ENCODE measurements around the gene DUSP22.
A peak's percentile ranks its signal among the peaks of the same experiment; 100 is the strongest.

DUSP22 gene

GRCh38 chr6:392441-393390, 100.4 kb downstream of the DUSP22 start:
- Histone ChIP-seq H3K4me3 (ENCODE audit: insufficient read depth, low read depth, low read length) (peak overlapping the region; percentile 27), H3K36me3 (ENCODE audit: control insufficient read depth, insufficient read depth, low read length) (no peaks in the 10 kb centered on the region), H3K4me1 (ENCODE audit: control insufficient read depth, insufficient read depth, low read length) (no peaks in the 10 kb centered on the region), H3K27ac (ENCODE audit: insufficient read depth, low read depth, low read length, poor library complexity, severe bottlenecking) (no peak overlapping the region), H3K27me3 (ENCODE audit: control insufficient read depth, insufficient read depth, low read length, poor library complexity, severe bottlenecking) (peaks cover 89% of the 10 kb centered on the region), H3K9me3 (ENCODE audit: control insufficient read depth, low read length) (no peaks in the 10 kb centered on the region)
- WGBS, 2 experiments = 1 to 2% methylated on average over 108 of the region's 108 CpGs

GRCh38 chr6:393391-394221, 101.3 kb downstream of the DUSP22 start:
- H3K27ac ChIP-seq (ENCODE audit: insufficient read depth, low read depth, low read length, poor library complexity, severe bottlenecking) = no peak overlapping the region
- H3K9me3 ChIP-seq (ENCODE audit: control insufficient read depth, low read length) = no peaks in the 10 kb centered on the region
- H3K4me3 ChIP-seq (ENCODE audit: insufficient read depth, low read depth, low read length) = peak overlapping the region; percentile 21
- H3K4me1 ChIP-seq (ENCODE audit: control insufficient read depth, insufficient read depth, low read length) = no peaks in the 10 kb centered on the region
- H3K27me3 ChIP-seq (ENCODE audit: control insufficient read depth, insufficient read depth, low read length, poor library complexity, severe bottlenecking) = peaks cover 83% of the 10 kb centered on the region
- H3K36me3 ChIP-seq (ENCODE audit: control insufficient read depth, insufficient read depth, low read length) = no peaks in the 10 kb centered on the region
- 3% methylated on average over 68 of the region's 68 CpGs for WGBS, 2 experiments

DNA sequence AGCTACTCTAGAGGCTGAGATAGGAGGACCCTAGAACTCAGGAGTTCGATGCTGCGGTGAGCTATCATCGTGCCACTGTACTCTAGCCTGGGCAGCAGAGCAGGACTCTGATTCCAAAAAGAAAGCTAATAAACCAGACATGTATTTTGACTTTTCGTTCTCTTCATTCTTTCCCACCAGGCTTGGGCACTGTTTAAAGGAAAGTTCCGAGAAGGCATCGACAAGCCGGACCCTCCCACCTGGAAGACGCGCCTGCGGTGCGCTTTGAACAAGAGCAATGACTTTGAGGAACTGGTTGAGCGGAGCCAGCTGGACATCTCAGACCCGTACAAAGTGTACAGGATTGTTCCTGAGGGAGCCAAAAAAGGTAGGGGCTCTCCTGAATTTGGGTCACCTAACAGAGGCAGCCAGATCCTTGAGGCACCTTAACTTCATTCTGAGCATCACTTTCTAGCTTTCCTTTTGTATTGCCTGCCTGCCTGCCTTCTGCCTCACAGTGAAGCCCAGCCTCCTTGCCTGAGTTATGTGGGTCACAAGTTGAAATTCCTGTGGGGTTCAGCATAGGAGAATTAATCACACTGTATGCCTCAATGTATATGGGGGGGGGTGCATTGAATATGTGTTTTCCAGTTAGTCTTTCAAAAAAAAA, 102.5 kb downstream of the DUSP22 start:
- H3K4me1 ChIP-seq (ENCODE audit: control insufficient read depth, insufficient read depth, low read length) = no peaks in the 10 kb centered on the region
- H3K4me3 ChIP-seq (ENCODE audit: insufficient read depth, low read depth, low read length) = no peak overlapping the region
- no peaks in the 10 kb centered on the region for H3K36me3 ChIP-seq (ENCODE audit: control insufficient read depth, insufficient read depth, low read length)
- 95 to 96% methylated on average over 13 of the region's 13 CpGs for WGBS, 2 experiments
- H3K9me3 ChIP-seq (ENCODE audit: control insufficient read depth, low read length) = no peaks in the 10 kb centered on the region
- H3K27me3 ChIP-seq (ENCODE audit: control insufficient read depth, insufficient read depth, low read length, poor library complexity, severe bottlenecking) = peaks cover 72% of the 10 kb centered on the region
- no peak overlapping the region for H3K27ac ChIP-seq (ENCODE audit: insufficient read depth, low read depth, low read length, poor library complexity, severe bottlenecking)

DNA sequence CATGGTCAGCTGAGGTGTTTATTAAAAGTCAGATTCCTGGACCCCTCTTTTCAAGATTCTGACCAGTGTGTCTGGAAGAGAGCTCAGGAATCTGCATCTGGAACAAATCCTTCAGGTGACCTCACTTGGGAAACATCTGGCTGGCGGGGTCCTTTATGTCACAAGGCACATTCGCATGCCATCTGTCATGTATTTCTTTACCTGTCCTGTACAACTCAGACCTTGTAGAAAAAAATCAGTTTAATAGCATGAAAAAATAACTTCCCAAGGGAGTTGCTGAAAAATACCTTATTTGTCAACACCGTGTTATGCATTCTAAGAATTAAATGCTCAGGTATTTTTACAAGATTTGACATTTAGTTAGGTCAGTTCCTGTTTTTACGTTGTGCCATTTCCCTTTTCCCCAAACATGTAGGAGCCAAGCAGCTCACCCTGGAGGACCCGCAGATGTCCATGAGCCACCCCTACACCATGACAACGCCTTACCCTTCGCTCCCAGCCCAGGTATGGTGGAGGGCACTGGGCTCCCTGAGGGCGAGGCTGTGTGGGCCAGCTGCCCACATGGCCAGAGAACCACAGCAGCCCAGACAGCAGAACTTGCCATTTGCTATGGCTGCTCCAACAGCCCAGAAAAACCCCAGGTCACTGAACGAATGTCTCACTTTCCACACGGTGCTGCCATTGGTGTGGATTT, 103.3 kb downstream of the DUSP22 start:
- WGBS, 2 experiments = 92% methylated on average over 10 of the region's 10 CpGs
- no peaks in the 10 kb centered on the region for H3K36me3 ChIP-seq (ENCODE audit: control insufficient read depth, insufficient read depth, low read length)
- peaks cover 63% of the 10 kb centered on the region for H3K27me3 ChIP-seq (ENCODE audit: control insufficient read depth, insufficient read depth, low read length, poor library complexity, severe bottlenecking)
- H3K27ac ChIP-seq (ENCODE audit: insufficient read depth, low read depth, low read length, poor library complexity, severe bottlenecking) = no peak overlapping the region
- H3K4me1 ChIP-seq (ENCODE audit: control insufficient read depth, insufficient read depth, low read length) = no peaks in the 10 kb centered on the region
- H3K4me3 ChIP-seq (ENCODE audit: insufficient read depth, low read depth, low read length) = no peak overlapping the region
- no peaks in the 10 kb centered on the region for H3K9me3 ChIP-seq (ENCODE audit: control insufficient read depth, low read length)

GRCh38 chr6:396126-396520, 103.8 kb downstream of the DUSP22 start:
- Histone ChIP-seq H3K4me3 (ENCODE audit: insufficient read depth, low read depth, low read length) (no peak overlapping the region), H3K9me3 (ENCODE audit: control insufficient read depth, low read length) (no peaks in the 10 kb centered on the region), H3K27ac (ENCODE audit: insufficient read depth, low read depth, low read length, poor library complexity, severe bottlenecking) (no peak overlapping the region), H3K36me3 (ENCODE audit: control insufficient read depth, insufficient read depth, low read length) (no peaks in the 10 kb centered on the region), H3K4me1 (ENCODE audit: control insufficient read depth, insufficient read depth, low read length) (no peaks in the 10 kb centered on the region), H3K27me3 (ENCODE audit: control insufficient read depth, insufficient read depth, low read length, poor library complexity, severe bottlenecking) (peaks cover 58% of the 10 kb centered on the region)
- 94 to 95% methylated on average over 6 of the region's 6 CpGs for whole genome bisulfite sequencing, 2 experiments

- WGBS, 2 experiments = 94 to 96% methylated on average over 13 of the region's 13 CpGs
- Histone ChIP-seq H3K27me3 (ENCODE audit: control insufficient read depth, insufficient read depth, low read length, poor library complexity, severe bottlenecking) (peaks cover 49% of the 10 kb centered on the region), H3K4me1 (ENCODE audit: control insufficient read depth, insufficient read depth, low read length) (no peaks in the 10 kb centered on the region), H3K9me3 (ENCODE audit: control insufficient read depth, low read length) (no peaks in the 10 kb centered on the region), H3K4me3 (ENCODE audit: insufficient read depth, low read depth, low read length) (no peak overlapping the region), H3K36me3 (ENCODE audit: control insufficient read depth, insufficient read depth, low read length) (no peaks in the 10 kb centered on the region), H3K27ac (ENCODE audit: insufficient read depth, low read depth, low read length, poor library complexity, severe bottlenecking) (no peak overlapping the region)
Observed at GRCh38 chr6:397056-397455, 104.8 kb downstream of the DUSP22 start.

DNA sequence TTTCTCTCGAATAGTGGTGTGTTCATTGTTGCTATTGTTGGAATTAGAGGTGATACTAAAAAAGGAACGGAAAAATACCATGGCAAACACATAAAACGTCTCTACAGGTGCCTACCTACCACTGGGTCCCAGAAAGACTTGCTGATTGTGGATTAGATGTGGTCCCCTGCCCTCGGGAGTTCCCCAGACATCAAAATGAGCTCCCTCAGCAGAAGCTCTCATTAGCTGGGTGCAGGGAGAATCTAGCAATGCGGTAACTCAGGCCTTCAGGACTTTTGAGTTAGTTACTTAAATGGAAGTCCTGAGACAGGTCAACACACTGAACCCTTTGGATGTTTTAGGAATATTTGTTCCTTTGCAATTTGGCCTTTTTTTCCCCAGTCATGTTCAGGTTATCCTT, 105.3 kb downstream of the DUSP22 start:
- Histone ChIP-seq H3K27ac (ENCODE audit: insufficient read depth, low read depth, low read length, poor library complexity, severe bottlenecking) (no peak overlapping the region), H3K9me3 (ENCODE audit: control insufficient read depth, low read length) (no peaks in the 10 kb centered on the region), H3K36me3 (ENCODE audit: control insufficient read depth, insufficient read depth, low read length) (no peaks in the 10 kb centered on the region), H3K27me3 (ENCODE audit: control insufficient read depth, insufficient read depth, low read length, poor library complexity, severe bottlenecking) (peaks cover 43% of the 10 kb centered on the region), H3K4me1 (ENCODE audit: control insufficient read depth, insufficient read depth, low read length) (no peaks in the 10 kb centered on the region), H3K4me3 (ENCODE audit: insufficient read depth, low read depth, low read length) (no peak overlapping the region)
- 78 to 90% methylated on average over 5 of the region's 5 CpGs for WGBS, 2 experiments

DNA sequence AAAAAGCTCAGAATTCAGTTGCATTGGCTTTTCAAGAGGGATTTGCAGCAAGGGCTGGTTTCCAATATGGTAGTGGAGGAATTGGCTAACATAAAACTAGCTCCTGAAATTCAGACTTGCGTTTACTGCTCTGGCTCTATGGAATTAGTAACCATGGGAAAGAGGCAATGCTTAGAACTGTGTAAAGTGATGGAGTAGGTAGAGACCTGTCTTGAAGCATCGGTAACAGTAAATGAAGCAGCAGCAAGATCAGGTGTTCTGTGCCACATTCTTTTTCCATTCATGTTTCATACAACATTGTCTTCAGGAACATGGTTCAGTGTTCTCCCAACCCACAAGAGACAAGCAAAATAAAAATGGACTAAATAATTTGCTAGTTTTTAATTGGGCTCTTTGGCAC, 105.8 kb downstream of the DUSP22 start:
- Histone ChIP-seq H3K9me3 (ENCODE audit: control insufficient read depth, low read length) (no peaks in the 10 kb centered on the region), H3K4me1 (ENCODE audit: control insufficient read depth, insufficient read depth, low read length) (no peaks in the 10 kb centered on the region), H3K36me3 (ENCODE audit: control insufficient read depth, insufficient read depth, low read length) (no peaks in the 10 kb centered on the region), H3K27me3 (ENCODE audit: control insufficient read depth, insufficient read depth, low read length, poor library complexity, severe bottlenecking) (peaks cover 39% of the 10 kb centered on the region), H3K4me3 (ENCODE audit: insufficient read depth, low read depth, low read length) (no peak overlapping the region), H3K27ac (ENCODE audit: insufficient read depth, low read depth, low read length, poor library complexity, severe bottlenecking) (no peak overlapping the region)
- WGBS, 2 experiments = 94 to 100% methylated on average over 2 of the region's 2 CpGs

GRCh38 chr6:398558-399078, 106.3 kb downstream of the DUSP22 start:
- Histone ChIP-seq H3K27me3 (ENCODE audit: control insufficient read depth, insufficient read depth, low read length, poor library complexity, severe bottlenecking) (peaks cover 33% of the 10 kb centered on the region), H3K9me3 (ENCODE audit: control insufficient read depth, low read length) (no peaks in the 10 kb centered on the region), H3K27ac (ENCODE audit: insufficient read depth, low read depth, low read length, poor library complexity, severe bottlenecking) (no peak overlapping the region), H3K4me3 (ENCODE audit: insufficient read depth, low read depth, low read length) (no peak overlapping the region), H3K4me1 (ENCODE audit: control insufficient read depth, insufficient read depth, low read length) (no peaks in the 10 kb centered on the region), H3K36me3 (ENCODE audit: control insufficient read depth, insufficient read depth, low read length) (no peaks in the 10 kb centered on the region)
- 89 to 90% methylated on average over 13 of the region's 13 CpGs for WGBS, 2 experiments

Data from ectodermal cell (in vitro differentiated cells).